AG04449 (cell line): Measurements from ENCODE around the gene TLCD5.

Experiments used
- CTCF ChIA-PET: fragments of 350-600 bp; formaldehyde crosslinking; extraction: SDS; loops from one replicate; lab custom pipeline; 2021; ENCODE audit warnings: antibody characterized with exemption; lab: Yijun Ruan, JAX
- POLR2A ChIA-PET: fragments of 400-600, 350-600 bp; formaldehyde crosslinking; extraction: SDS; loops from one replicate; lab custom pipeline; 2020; ENCODE audit warnings: antibody characterized with exemption, inconsistent platforms; lab: Yijun Ruan, JAX
- DNase-seq: peaks from one replicate; pipeline ENCODE4 v3.0.0-alpha.2; 2010; ENCODE audit warnings: low read depth, low spot score
- H3K4me3 ChIP-seq: 2 replicates; pipeline ENCODE4 v1.5.1; 2011; ENCODE audit warnings: low read depth, mild to moderate bottlenecking, control low read depth, low read length
- TF ChIP-seq, protein P1 (sequence below): IDR thresholded peaks from one replicate; pipeline ENCODE4 v1.5.1; 2011; ENCODE audit warnings: mild to moderate bottlenecking, moderate library complexity, low read length, control low read depth, inconsistent platforms; ENCODE audit not compliant: insufficient read depth; ENCODE audit errors: missing control alignments

TLCD5 gene

DNA sequence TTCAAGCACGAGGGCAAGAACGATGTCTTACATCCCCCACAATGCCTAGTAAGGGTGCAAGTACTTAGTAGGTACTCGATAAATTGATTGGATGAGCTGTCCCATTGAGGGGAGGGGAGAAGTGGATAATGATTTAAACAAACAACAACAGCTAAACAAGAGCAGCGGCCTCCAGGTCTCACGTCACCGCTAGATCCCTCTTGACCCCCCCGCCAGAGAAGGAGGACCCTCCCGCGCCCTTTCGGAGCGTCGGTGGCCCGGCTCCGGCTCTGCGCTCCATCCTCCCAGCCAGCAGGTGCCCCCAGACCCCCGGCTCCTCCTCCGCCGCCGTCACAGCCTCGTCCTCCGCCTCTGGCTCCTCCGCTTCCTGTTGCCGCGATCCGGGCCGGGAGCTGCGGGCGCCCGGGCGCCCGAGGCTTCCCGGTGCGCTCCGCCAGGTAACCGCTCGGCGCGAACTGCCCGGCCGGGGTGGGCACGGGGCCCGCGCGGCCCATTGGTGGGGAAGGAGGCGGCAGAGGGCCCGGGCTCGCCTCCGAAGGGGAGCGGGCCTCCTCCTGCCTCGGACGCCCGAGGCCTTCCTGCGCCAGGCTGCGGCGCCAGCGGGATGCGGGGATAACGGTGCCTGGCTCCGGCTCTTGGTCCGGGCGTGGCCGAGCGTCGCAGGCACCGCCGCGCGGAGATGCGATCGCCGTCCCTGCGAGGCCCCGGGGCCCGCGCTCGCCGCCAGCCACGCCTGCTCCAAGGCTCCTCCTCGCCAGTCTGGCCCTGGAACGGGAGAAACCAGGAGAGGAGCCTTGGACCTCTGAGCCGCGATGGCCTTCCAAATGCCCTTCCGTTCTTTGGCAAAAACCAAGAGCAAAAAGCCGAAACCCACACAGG, at the start of gene TLCD5:
TSS of gene TLCD5 (plus strand) at position 368 of the 879 bp plus-strand sequence. CDS start 2,143 bp downstream, outside the sequence.
- peak within 1 kb of the TSS; percentile 70 for H3K4me3 ChIP-seq
- no peak for DNase-seq
- TF ChIP-seq, protein P1, sequence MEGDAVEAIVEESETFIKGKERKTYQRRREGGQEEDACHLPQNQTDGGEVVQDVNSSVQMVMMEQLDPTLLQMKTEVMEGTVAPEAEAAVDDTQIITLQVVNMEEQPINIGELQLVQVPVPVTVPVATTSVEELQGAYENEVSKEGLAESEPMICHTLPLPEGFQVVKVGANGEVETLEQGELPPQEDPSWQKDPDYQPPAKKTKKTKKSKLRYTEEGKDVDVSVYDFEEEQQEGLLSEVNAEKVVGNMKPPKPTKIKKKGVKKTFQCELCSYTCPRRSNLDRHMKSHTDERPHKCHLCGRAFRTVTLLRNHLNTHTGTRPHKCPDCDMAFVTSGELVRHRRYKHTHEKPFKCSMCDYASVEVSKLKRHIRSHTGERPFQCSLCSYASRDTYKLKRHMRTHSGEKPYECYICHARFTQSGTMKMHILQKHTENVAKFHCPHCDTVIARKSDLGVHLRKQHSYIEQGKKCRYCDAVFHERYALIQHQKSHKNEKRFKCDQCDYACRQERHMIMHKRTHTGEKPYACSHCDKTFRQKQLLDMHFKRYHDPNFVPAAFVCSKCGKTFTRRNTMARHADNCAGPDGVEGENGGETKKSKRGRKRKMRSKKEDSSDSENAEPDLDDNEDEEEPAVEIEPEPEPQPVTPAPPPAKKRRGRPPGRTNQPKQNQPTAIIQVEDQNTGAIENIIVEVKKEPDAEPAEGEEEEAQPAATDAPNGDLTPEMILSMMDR = peak; percentile 36
- CTCF ChIA-PET = interaction anchor here (1.0 to 1.5 kb wide), 7 partner anchors 9 to 36 kb away, joined by 3 to 8 read pairs (median 3); no protein-coding TSS in a partner anchor
- POLR2A ChIA-PET = no interaction called here

DNA sequence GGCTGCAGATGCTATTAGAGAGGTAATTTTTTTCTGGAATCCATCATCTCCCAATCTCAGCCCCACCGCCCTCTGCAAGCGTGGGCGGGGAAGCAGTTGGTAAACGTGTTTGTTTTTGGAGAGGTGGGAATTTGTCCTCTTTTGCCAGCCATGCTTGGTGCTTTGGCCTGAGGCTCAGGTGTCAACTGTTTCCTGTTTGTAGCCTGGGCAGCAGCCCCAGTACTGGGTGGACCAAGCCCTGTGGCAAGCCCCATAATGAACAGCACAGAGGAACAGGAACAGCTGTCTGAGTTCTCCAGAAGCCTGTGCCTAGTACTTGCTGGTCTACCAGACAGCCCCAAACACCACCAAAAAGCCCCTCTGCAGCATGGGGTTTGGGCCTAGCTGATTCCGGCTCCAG, 45.6 kb upstream of the TLCD5 start:
- no peak for DNase-seq
- no peak overlapping the region for H3K4me3 ChIP-seq
- CTCF ChIA-PET = interaction anchor here (0.9 to 1.3 kb wide), 4 partner anchors 20 to 50 kb away, joined by 3 to 7 read pairs (median 4); no protein-coding TSS in a partner anchor
- POLR2A ChIA-PET = no interaction called here
- TF ChIP-seq, protein P1 = no peak

DNA sequence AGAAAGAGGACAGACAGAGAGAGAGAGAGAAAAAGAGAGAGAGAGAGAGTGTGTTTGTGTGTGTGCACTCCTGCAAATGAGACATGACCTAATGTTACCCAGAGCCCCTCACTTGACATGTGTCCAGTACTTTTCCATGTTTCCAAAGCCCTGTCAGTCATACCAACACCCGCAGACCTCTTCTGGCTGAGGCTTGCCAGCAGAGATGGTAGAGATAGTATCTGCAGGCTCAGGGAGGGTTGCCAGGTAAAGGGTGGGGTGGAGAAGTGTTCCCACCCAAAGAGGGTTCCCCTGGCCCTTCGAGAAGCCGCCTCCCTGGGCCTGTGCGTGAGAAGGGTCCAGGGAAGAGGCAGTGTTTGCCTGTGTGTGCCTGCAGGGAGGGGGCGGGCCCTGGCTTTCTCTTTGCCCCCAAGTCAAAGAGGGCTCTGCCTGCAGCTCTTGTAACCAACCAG, 44.5 kb upstream of the TLCD5 start:
- TF ChIP-seq, protein P1 = no peak
- no peak for DNase-seq
- ChIA-PET CTCF (interaction anchor here (0.9 to 2.1 kb wide), 6 partner anchors 18 to 51 kb away, joined by 3 to 7 read pairs (median 3); no protein-coding TSS in a partner anchor), POLR2A (no interaction called here)
- H3K4me3 ChIP-seq = no peak overlapping the region

DNA sequence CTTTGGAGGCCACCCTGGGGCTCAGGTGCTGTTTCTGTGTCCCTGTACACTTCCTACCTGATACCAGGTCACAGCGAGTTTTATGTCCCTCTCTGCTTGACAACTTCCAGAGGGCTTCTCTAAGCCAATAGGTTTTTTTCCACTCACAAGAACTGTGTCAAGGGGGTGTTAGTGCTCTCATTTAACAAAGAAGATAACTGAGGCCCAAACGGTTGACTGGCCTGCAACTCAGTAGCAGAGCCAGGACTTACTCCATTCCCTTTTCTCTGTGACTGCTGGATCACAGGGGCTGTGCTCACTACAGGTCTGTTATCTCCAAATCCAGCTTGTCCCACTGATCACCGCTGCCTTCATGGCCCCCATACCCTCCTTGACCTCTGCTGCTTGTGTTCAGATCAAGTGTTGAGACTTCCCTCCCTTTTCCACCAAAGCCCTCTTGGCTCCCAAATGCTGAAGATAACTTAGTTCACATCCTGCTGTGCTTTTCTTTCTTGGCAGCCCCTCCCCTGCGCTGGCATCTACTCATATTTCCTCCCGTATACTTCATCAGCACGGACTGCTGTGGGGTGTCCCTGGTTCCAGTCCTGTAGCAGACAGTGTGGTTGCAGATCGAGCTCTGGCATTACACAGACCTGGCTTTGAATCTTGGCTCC, 43.8 kb upstream of the TLCD5 start:
- no peak overlapping the region for H3K4me3 ChIP-seq
- CTCF ChIA-PET = interaction anchor here (0.9 to 2.1 kb wide), 2 partner anchors 22 to 23 kb away, joined by 3 to 7 read pairs; no protein-coding TSS in a partner anchor
- DNase-seq = no peak
- TF ChIP-seq, protein P1 = no peak
- POLR2A ChIA-PET = no interaction called here

DNA sequence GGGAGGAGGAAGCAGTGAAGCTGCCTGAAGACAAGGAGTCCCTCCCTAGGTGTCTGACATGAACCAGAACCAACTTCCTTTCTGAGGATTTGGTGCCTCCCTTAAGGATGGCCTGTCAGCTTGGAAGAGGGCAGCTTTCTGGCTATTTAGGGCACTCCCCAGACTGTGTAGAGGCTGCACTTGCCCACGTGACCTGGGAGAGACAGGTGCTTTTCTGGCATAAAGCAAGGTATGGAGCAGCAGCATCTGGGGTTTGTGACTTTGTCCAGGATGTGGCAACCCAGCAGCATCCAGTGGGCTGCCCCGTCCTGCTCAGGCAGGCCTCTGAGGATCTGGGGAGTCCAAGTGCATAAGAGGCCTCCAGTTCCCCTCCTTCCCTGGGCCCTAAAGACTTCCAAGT, 42.0 kb upstream of the TLCD5 start:
- TF ChIP-seq, protein P1 = no peak
- H3K4me3 ChIP-seq = no peak overlapping the region
- POLR2A ChIA-PET = no interaction called here
- CTCF ChIA-PET = interaction anchor here (1.2 to 2.0 kb wide), 2 partner anchors 18 to 24 kb away, joined by 3 to 8 read pairs; no protein-coding TSS in a partner anchor
- DNase-seq = no peak
